ENCODE measurements around the gene CACNA2D3. TPM values are rescaled to one million over a fixed set of nuclear protein-coding genes. Genes with fewer than 3 reads are reported as not detected.

Gene CACNA2D3
- total RNA-seq, 1 experiment from 2014 or later = not detected

DNA sequence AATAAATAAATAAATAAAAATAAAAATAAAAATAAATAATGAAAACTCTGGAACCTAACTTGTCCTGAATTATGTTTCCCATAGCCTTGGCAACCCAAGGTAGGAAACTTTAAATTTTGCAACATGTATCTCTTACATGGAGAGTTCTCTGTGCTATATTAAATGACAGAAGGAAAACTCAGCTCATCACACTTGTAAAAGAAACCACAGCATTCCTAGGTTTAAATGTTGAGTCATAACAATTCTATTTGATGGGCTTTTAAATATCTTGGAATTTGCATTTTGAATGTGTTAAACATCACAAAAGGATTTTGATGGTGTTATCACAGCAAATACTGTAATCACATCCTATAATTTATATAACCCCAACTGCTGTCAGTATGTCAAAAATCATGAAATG is 661.3 kb downstream of the CACNA2D3 start:
- no peak overlapping the region for H3K27ac Mint-ChIP-seq (ENCODE audit: unreplicated experiment)
- no TSS peak for BruUV-seq (replicated peaks)
- H3K4me1 Mint-ChIP-seq (ENCODE audit: low read depth, unreplicated experiment) = no peaks in the 10 kb centered on the region

DNA sequence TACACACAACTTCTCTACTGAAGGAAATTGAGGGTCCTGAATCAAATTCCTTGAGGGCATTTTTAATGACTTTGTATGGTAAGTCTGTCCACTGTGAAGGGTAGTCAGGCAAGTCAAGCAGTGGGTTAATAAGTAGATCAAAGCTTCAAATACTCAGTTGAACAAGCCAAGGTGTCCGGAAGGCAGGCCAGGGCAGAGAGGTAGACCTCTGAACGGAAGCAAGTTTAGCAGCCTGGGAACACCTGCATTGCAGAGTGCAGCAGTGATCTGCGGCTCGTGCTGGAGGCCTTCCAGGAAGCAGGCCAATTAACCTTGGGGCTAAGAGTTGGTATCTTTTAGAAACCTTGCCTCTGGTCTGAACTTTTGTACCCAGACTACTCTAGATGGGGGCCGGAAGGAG is 661.7 kb downstream of the CACNA2D3 start:
- no peaks in the 10 kb centered on the region for H3K4me1 Mint-ChIP-seq (ENCODE audit: low read depth, unreplicated experiment)
- no peaks in the 10 kb centered on the region for H3K27me3 ChIP-seq (replicated peaks; ENCODE audit: control insufficient read depth, insufficient read depth, low read length)
- no peak for DNase-seq
- intact Hi-C loops (cut with micrococcal nuclease; ENCODE audit: unreplicated experiment) = no loop called here
- H3K4me1 ChIP-seq = no peaks in the 10 kb centered on the region
- BruUV-seq (replicated peaks) = no TSS peak
- no peaks in the 10 kb centered on the region for H3K36me3 Mint-ChIP-seq (ENCODE audit: insufficient read depth, unreplicated experiment)
- no peak overlapping the region for H3K4me3 Mint-ChIP-seq (ENCODE audit: unreplicated experiment)
- no peaks in the 10 kb centered on the region for H3K36me3 ChIP-seq (ENCODE audit: control insufficient read depth, insufficient read depth, low read length)
- ChIA-PET CTCF (no interaction called here), POLR2A (no interaction called here)
- peaks cover 12% of the 10 kb centered on the region for H3K9me3 Mint-ChIP-seq (ENCODE audit: unreplicated experiment)
- no peaks in the 10 kb centered on the region for H3K9me3 ChIP-seq
- H3K27me3 Mint-ChIP-seq (ENCODE audit: insufficient read depth, unreplicated experiment) = peaks cover 2% of the 10 kb centered on the region
- H3K4me3 ChIP-seq (ENCODE audit: low read depth, low read length) = no peak overlapping the region
- H3K27ac Mint-ChIP-seq (ENCODE audit: unreplicated experiment) = no peak overlapping the region
- TF ChIP-seq, protein P1, sequence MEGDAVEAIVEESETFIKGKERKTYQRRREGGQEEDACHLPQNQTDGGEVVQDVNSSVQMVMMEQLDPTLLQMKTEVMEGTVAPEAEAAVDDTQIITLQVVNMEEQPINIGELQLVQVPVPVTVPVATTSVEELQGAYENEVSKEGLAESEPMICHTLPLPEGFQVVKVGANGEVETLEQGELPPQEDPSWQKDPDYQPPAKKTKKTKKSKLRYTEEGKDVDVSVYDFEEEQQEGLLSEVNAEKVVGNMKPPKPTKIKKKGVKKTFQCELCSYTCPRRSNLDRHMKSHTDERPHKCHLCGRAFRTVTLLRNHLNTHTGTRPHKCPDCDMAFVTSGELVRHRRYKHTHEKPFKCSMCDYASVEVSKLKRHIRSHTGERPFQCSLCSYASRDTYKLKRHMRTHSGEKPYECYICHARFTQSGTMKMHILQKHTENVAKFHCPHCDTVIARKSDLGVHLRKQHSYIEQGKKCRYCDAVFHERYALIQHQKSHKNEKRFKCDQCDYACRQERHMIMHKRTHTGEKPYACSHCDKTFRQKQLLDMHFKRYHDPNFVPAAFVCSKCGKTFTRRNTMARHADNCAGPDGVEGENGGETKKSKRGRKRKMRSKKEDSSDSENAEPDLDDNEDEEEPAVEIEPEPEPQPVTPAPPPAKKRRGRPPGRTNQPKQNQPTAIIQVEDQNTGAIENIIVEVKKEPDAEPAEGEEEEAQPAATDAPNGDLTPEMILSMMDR (IDR thresholded peaks at IDR 0.05; ENCODE audit: insufficient read depth in 1 of 2, low read depth in 1 of 2, low read length in 1 of 2, severe bottlenecking in 1 of 2, unreplicated experiment in 1 of 2) = no peak

More for the DNA sequence above, 661.3 kb downstream of the CACNA2D3 start:
- Histone ChIP-seq H3K9me3 (no peaks in the 10 kb centered on the region), H3K4me1 (no peaks in the 10 kb centered on the region), H3K27me3 (replicated peaks; ENCODE audit: control insufficient read depth, insufficient read depth, low read length) (no peaks in the 10 kb centered on the region), H3K4me3 (ENCODE audit: low read depth, low read length) (no peak overlapping the region), H3K36me3 (ENCODE audit: control insufficient read depth, insufficient read depth, low read length) (no peaks in the 10 kb centered on the region)
- Mint-ChIP-seq H3K4me3 (ENCODE audit: unreplicated experiment) (no peak overlapping the region), H3K27me3 (ENCODE audit: insufficient read depth, unreplicated experiment) (peaks cover 2% of the 10 kb centered on the region), H3K36me3 (ENCODE audit: insufficient read depth, unreplicated experiment) (no peaks in the 10 kb centered on the region), H3K9me3 (ENCODE audit: unreplicated experiment) (peaks cover 12% of the 10 kb centered on the region)
- no peak for DNase-seq
- ChIA-PET POLR2A (no interaction called here), CTCF (no interaction called here)
- TF ChIP-seq, protein P1 (IDR thresholded peaks at IDR 0.05; ENCODE audit: insufficient read depth in 1 of 2, low read depth in 1 of 2, low read length in 1 of 2, severe bottlenecking in 1 of 2, unreplicated experiment in 1 of 2) = no peak
- intact Hi-C loops (cut with micrococcal nuclease; ENCODE audit: unreplicated experiment) = no loop called here

DNA sequence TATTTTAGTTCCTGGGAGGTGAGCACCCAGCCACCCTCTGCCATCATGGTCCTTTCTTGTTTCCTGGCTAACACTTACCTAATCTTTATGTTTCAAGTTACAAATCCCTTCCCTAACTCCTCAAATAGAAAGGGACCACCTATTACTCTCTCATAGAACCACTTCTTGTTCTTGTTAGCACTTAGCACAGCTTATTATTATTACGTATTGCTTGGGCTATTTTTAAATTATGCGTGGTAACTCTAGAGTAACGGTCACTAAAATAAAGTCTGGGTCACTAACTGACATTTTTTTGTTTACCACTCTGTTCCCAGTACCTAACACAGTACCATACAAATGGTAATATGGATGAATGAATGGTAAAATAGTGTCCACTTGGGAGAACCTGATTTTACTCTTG is 663.6 kb downstream of the CACNA2D3 start:
- Histone ChIP-seq H3K27me3 (replicated peaks; ENCODE audit: control insufficient read depth, insufficient read depth, low read length) (no peaks in the 10 kb centered on the region), H3K36me3 (ENCODE audit: control insufficient read depth, insufficient read depth, low read length) (no peaks in the 10 kb centered on the region), H3K4me1 (no peaks in the 10 kb centered on the region), H3K9me3 (no peaks in the 10 kb centered on the region), H3K4me3 (ENCODE audit: low read depth, low read length) (no peak overlapping the region)
- ChIA-PET CTCF (no interaction called here), POLR2A (no interaction called here)
- TF ChIP-seq, protein P1 (IDR thresholded peaks at IDR 0.05; ENCODE audit: insufficient read depth in 1 of 2, low read depth in 1 of 2, low read length in 1 of 2, severe bottlenecking in 1 of 2, unreplicated experiment in 1 of 2) = no peak
- no peak overlapping the region for H3K4me3 Mint-ChIP-seq (ENCODE audit: unreplicated experiment)
- intact Hi-C loops (cut with micrococcal nuclease; ENCODE audit: unreplicated experiment) = no loop called here
- H3K36me3 Mint-ChIP-seq (ENCODE audit: insufficient read depth, unreplicated experiment) = no peaks in the 10 kb centered on the region
- DNase-seq = no peak
- no peak overlapping the region for H3K27ac Mint-ChIP-seq (ENCODE audit: unreplicated experiment)
- no TSS peak for BruUV-seq (replicated peaks)
- H3K4me1 Mint-ChIP-seq (ENCODE audit: low read depth, unreplicated experiment) = no peaks in the 10 kb centered on the region
- no peaks in the 10 kb centered on the region for H3K27me3 Mint-ChIP-seq (ENCODE audit: insufficient read depth, unreplicated experiment)
- peaks cover 12% of the 10 kb centered on the region for H3K9me3 Mint-ChIP-seq (ENCODE audit: unreplicated experiment)

Data from Caco-2 (cell line).